Osteoblast (primary cell): ENCODE results near the gene DOK4. TPM values are rescaled to one million over a fixed set of nuclear protein-coding genes. Genes with fewer than 3 reads are reported as not detected.

ENCODE experiments used
- DNase-seq: peaks from one replicate; pipeline ENCODE4 v3.0.0; 2011; ENCODE audit warnings: low spot score, mixed read lengths; ENCODE audit not compliant: insufficient read length; ENCODE audit errors: missing footprints
- H2AFZ ChIP-seq: 2 replicates; pipeline ENCODE4 v1.6.0; 2011; ENCODE audit warnings: mild to moderate bottlenecking, low read length
- H3K27ac ChIP-seq: 2 replicates; pipeline ENCODE4 v1.5.1; 2011; ENCODE audit warnings: mild to moderate bottlenecking, low read depth, low read length, moderate library complexity
- H3K27me3 ChIP-seq: 2 replicates; pipeline ENCODE4 v1.6.0; 2012; ENCODE audit warnings: mild to moderate bottlenecking, control low read depth, inconsistent platforms, low read length, moderate library complexity; ENCODE audit not compliant: insufficient read depth
- H3K36me3 ChIP-seq: 2 replicates; pipeline ENCODE4 v1.5.1; 2011; ENCODE audit warnings: mild to moderate bottlenecking, low read length, control low read depth, moderate library complexity; ENCODE audit not compliant: insufficient read depth
- H3K4me1 ChIP-seq: 2 replicates; pipeline ENCODE4 v1.5.1; 2011; ENCODE audit warnings: mild to moderate bottlenecking, low read length, control low read depth, moderate library complexity; ENCODE audit not compliant: insufficient read depth
- H3K4me2 ChIP-seq: 2 replicates; pipeline ENCODE4 v1.6.0; 2011; ENCODE audit warnings: mild to moderate bottlenecking, low read length; ENCODE audit not compliant: insufficient read depth
- H3K4me3 ChIP-seq: fragments of 200-600 bp; sonication (generic); 3 replicates; pipeline ENCODE4 v1.5.1; 2012; ENCODE audit warnings: mild to moderate bottlenecking, low read length, inconsistent platforms; ENCODE audit not compliant: insufficient read depth
- H3K79me2 ChIP-seq: 2 replicates; pipeline ENCODE4 v1.6.0; 2012; ENCODE audit warnings: mild to moderate bottlenecking, low read length, control low read depth, inconsistent platforms; ENCODE audit not compliant: insufficient read depth
- H3K9me3 ChIP-seq: 2 replicates; pipeline ENCODE4 v1.5.1; 2011; ENCODE audit warnings: low read depth, low read length, control low read depth
- H4K20me1 ChIP-seq: 2 replicates; pipeline ENCODE4 v1.6.0; 2012; ENCODE audit warnings: mild to moderate bottlenecking, low read length, control low read depth; ENCODE audit not compliant: insufficient read depth
- total RNA-seq: library from RNA; depleted of rRNA; stranded (reverse); fragments of >200 nt; gene quantifications from 2 replicates; pipeline ENCODE4 v1.2.3, GENCODE V29; 2012
- TF ChIP-seq, protein P1 (sequence below): IDR thresholded peaks from 2 replicates; pipeline ENCODE4 v1.5.1; 2011; ENCODE audit warnings: mild to moderate bottlenecking, low read depth, low read length, moderate library complexity; ENCODE audit errors: extremely low read depth

DOK4 gene
- total RNA-seq, 1 donor = 29.0 TPM

DNA sequence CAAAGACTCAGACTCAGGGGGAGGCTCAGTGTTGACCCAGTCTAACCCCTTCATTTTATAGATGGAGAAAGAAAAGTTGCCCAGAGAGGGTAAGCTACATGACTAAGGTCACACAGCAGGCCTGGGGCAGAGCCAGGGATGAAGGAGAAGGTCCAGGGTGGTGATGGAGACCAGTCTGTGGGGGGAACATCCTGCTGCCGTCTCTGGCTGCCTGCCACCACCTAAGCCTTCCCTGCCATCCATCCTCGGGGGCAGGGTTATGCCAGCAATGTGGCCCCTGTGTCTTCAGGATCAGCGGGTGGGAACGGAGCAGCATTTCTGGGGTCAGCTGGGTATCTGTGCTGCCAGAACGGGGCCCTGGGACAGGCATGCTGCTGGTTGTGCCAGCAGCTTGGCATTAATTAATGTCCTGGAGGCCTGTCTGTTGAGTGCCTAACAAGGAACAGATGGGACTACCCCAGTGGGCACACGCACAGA, 5.5 kb downstream of the DOK4 start:
- no peak overlapping the region for H2AFZ ChIP-seq
- H3K27ac ChIP-seq = no peak overlapping the region
- peaks cover 27% of the 10 kb centered on the region for H3K4me1 ChIP-seq
- H3K36me3 ChIP-seq = no peaks in the 10 kb centered on the region
- peak; percentile 59 for DNase-seq
- H3K79me2 ChIP-seq = peaks cover 31% of the 10 kb centered on the region
- H3K9me3 ChIP-seq = no peaks in the 10 kb centered on the region
- TF ChIP-seq, protein P1, sequence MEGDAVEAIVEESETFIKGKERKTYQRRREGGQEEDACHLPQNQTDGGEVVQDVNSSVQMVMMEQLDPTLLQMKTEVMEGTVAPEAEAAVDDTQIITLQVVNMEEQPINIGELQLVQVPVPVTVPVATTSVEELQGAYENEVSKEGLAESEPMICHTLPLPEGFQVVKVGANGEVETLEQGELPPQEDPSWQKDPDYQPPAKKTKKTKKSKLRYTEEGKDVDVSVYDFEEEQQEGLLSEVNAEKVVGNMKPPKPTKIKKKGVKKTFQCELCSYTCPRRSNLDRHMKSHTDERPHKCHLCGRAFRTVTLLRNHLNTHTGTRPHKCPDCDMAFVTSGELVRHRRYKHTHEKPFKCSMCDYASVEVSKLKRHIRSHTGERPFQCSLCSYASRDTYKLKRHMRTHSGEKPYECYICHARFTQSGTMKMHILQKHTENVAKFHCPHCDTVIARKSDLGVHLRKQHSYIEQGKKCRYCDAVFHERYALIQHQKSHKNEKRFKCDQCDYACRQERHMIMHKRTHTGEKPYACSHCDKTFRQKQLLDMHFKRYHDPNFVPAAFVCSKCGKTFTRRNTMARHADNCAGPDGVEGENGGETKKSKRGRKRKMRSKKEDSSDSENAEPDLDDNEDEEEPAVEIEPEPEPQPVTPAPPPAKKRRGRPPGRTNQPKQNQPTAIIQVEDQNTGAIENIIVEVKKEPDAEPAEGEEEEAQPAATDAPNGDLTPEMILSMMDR = no peak
- no peak overlapping the region for H3K4me3 ChIP-seq
- H3K4me2 ChIP-seq = no peak overlapping the region
- H3K27me3 ChIP-seq = no peaks in the 10 kb centered on the region
- peaks cover 27% of the 10 kb centered on the region for H4K20me1 ChIP-seq

GRCh38 chr16:57479976-57480753, 6.1 kb downstream of the DOK4 start:
- Histone ChIP-seq H3K36me3 (no peaks in the 10 kb centered on the region), H3K9me3 (no peaks in the 10 kb centered on the region), H3K27me3 (no peaks in the 10 kb centered on the region), H3K4me3 (peak overlapping the region; percentile 75), H3K27ac (peak overlapping the region; percentile 19), H3K4me1 (peaks cover 24% of the 10 kb centered on the region), H3K4me2 (peak overlapping the region; percentile 94), H4K20me1 (peaks cover 28% of the 10 kb centered on the region), H2AFZ (peak overlapping the region; percentile 50), H3K79me2 (peaks cover 31% of the 10 kb centered on the region)
- peak; percentile 96 for DNase-seq
- TF ChIP-seq, protein P1 = no peak

DNA sequence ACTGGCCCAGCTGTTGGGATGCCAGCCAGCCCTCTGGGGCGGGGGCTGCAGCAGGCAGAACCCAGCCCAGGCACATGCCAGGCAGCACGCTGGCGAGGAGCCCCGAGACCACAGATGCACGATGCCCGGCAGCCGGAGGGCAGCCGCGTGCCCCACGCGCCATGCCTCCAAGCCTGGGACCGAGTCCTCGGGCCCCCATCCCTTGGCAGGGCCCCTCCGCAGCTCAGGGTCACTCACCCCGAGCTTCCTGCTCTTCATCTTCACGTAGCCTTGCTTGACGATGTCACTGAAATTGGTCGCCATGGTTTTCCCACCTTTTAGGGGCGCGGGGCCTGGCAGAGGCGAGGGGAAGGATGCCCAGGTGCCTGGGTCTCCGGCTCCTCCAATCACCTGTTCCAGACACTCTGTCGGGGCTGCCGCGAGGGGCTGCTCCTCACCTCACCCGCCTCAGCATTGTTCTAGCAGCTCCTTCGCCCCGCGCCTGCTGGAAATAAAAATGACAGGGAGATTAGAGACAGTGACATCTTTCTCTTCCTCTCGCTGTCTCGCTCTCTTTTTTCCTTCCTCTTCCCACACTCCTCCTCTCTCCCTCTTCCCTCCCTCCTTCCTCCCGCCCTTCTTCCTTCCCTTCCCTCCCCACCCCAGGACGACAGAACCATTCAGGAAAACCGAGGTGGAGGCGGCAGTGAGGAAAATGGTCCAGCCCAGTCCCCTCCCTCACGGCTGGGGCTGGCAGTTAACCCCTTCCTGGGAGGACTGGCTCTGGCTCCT, 6.9 kb downstream of the DOK4 start:
- Histone ChIP-seq H3K27me3 (no peaks in the 10 kb centered on the region), H3K4me1 (peaks cover 24% of the 10 kb centered on the region), H3K79me2 (peaks cover 31% of the 10 kb centered on the region), H3K4me3 (peak overlapping the region; percentile 75), H3K27ac (peak overlapping the region; percentile 19), H2AFZ (peak overlapping the region; percentile 50), H3K9me3 (no peaks in the 10 kb centered on the region), H3K36me3 (peaks cover 4% of the 10 kb centered on the region), H4K20me1 (peaks cover 29% of the 10 kb centered on the region), H3K4me2 (peak overlapping the region; percentile 94)
- peak; percentile 96 for DNase-seq
- TF ChIP-seq, protein P1 = no peak
